ENCODE data around the gene FN3K. TPM values are rescaled to one million over a fixed set of nuclear protein-coding genes. Genes with fewer than 3 reads are reported as not detected.

FN3K gene
- polyA plus RNA-seq, 3 donors, result 0.15 TPM; not detected in 2

DNA sequence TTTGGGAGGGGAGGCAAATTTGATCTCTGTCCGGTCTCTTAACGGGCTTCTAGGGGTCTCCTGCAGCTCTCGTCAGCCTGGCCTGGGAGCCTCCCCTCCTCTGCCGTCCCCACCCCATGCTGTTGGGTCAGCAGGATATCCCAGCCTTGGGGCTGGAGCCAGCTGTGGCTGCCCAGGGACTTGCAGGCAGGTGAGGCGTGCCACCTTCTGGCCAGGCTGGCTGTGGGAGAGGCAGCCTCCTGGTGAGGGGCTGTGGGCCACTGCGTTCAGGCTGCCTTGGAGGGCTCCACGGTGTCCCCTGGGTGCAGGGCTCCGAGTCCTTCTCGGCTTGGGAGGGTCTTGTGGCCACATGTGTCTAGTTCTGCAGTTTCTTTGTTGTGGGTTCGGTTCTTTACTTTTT is 51.0 kb downstream of the FN3K start:
- Mint-ChIP-seq H3K27me3 (ENCODE audit: low read depth in 3 of 3) (peaks cover 0 to 5% (median 2%) of the 10 kb centered on the region in 3 donors), H3K9me3 (no peaks in the 10 kb centered on the region), H3K27ac (no peak overlapping the region), H3K36me3 (peaks cover 27 to 29% of the 10 kb centered on the region in 2 donors), H3K4me3 (no peak overlapping the region), H3K4me1 (peaks cover 13% of the 10 kb centered on the region)
- H3K27ac ChIP-seq (ENCODE audit: low read depth in 1 of 2, low read length in 2 of 2), result no peak overlapping the region
- H3K4me3 ChIP-seq (replicated peaks in 1 of 3; ENCODE audit: low read depth in 2 of 3, low read length in 3 of 3), result no peak overlapping the region
- TF ChIP-seq, protein P1, sequence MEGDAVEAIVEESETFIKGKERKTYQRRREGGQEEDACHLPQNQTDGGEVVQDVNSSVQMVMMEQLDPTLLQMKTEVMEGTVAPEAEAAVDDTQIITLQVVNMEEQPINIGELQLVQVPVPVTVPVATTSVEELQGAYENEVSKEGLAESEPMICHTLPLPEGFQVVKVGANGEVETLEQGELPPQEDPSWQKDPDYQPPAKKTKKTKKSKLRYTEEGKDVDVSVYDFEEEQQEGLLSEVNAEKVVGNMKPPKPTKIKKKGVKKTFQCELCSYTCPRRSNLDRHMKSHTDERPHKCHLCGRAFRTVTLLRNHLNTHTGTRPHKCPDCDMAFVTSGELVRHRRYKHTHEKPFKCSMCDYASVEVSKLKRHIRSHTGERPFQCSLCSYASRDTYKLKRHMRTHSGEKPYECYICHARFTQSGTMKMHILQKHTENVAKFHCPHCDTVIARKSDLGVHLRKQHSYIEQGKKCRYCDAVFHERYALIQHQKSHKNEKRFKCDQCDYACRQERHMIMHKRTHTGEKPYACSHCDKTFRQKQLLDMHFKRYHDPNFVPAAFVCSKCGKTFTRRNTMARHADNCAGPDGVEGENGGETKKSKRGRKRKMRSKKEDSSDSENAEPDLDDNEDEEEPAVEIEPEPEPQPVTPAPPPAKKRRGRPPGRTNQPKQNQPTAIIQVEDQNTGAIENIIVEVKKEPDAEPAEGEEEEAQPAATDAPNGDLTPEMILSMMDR (IDR thresholded peaks at IDR 0.05), result no peak
- no peaks in the 10 kb centered on the region for H3K79me2 ChIP-seq (ENCODE audit: insufficient read depth, low read length)
- H3K27me3 ChIP-seq (ENCODE audit: control insufficient read depth in 2 of 2, insufficient read depth in 2 of 2, low read length in 2 of 2), result no peaks in the 10 kb centered on the region
- H3K9me3 ChIP-seq (replicated peaks in 1 of 2; ENCODE audit: control insufficient read depth in 1 of 2, insufficient read depth in 1 of 2, low read length in 2 of 2), result no peaks in the 10 kb centered on the region
- H3K36me3 ChIP-seq (replicated peaks in 1 of 2; ENCODE audit: control insufficient read depth in 1 of 2, insufficient read depth in 2 of 2, low read length in 2 of 2), result peaks cover 2 to 20% of the 10 kb centered on the region in 2 donors
- no peak overlapping the region for H2AFZ ChIP-seq (ENCODE audit: insufficient read depth, low read depth, low read length, poor library complexity, severe bottlenecking)
- 87% methylated on average over 6 of the region's 10 CpGs for WGBS (ENCODE audit: insufficient coverage)
- no peak overlapping the region for H3K9ac ChIP-seq (ENCODE audit: insufficient read depth, low read length, poor library complexity, severe bottlenecking)
- H4K20me1 ChIP-seq (ENCODE audit: insufficient read depth, low read length), result no peaks in the 10 kb centered on the region
- no peak for DNase-seq
- no peak overlapping the region for H3K4me2 ChIP-seq (replicated peaks; ENCODE audit: extremely low read depth, low read length, poor library complexity, severe bottlenecking)
- intact Hi-C loops (cut with micrococcal nuclease), result no loop called here
- H3K4me1 ChIP-seq (ENCODE audit: control insufficient read depth in 1 of 2, insufficient read depth in 2 of 2, low read length in 2 of 2), result peaks cover 10 to 11% of the 10 kb centered on the region in 2 donors

DNA sequence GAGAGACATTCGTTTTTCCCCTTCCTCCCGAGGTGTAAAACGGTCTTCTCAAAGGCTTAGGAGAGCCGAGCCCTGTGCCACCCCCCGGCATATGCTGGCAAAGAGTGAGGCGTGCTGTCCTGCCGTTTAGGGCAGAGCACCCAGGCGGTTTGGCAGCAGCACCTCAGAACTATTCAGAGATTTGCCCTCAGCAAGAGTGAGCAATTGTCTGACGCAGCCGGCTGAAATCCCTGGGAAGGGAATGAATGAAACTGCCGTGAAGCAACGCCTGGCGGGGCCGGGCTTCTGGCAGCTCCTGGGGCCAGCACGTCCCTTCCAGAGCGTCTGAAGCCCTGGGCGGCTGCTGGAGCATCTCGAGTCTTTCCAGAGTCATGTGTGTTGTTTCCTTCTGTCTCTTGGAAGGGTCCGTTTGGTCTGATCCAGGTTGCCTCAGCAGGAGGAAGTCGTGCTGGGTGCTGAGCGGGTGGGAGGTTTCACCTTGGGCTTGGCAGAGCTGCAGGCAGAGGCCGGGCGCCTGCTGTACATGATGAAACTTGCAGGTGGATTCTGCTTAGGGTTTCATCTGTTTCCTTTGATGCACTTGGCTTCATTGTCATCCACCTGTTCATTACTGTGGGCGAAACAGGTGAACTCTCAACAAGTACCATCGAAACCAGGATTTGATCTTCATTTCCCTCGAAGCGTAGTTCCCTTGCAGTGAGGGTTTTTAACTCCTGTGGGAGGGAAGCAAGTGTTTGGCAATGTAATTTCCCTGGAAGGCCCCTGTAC is 51.9 kb downstream of the FN3K start:
- Histone ChIP-seq H3K4me3 (replicated peaks in 1 of 3; ENCODE audit: low read depth in 2 of 3, low read length in 3 of 3) (no peak overlapping the region), H3K9me3 (replicated peaks in 1 of 2; ENCODE audit: control insufficient read depth in 1 of 2, insufficient read depth in 1 of 2, low read length in 2 of 2) (no peaks in the 10 kb centered on the region), H3K36me3 (replicated peaks in 1 of 2; ENCODE audit: control insufficient read depth in 1 of 2, insufficient read depth in 2 of 2, low read length in 2 of 2) (peaks cover 2 to 24% of the 10 kb centered on the region in 2 donors), H4K20me1 (ENCODE audit: insufficient read depth, low read length) (no peaks in the 10 kb centered on the region), H2AFZ (ENCODE audit: insufficient read depth, low read depth, low read length, poor library complexity, severe bottlenecking) (no peak overlapping the region), H3K27me3 (ENCODE audit: control insufficient read depth in 2 of 2, insufficient read depth in 2 of 2, low read length in 2 of 2) (no peaks in the 10 kb centered on the region), H3K27ac (ENCODE audit: low read depth in 1 of 2, low read length in 2 of 2) (no peak overlapping the region), H3K9ac (ENCODE audit: insufficient read depth, low read length, poor library complexity, severe bottlenecking) (no peak overlapping the region), H3K4me1 (ENCODE audit: control insufficient read depth in 1 of 2, insufficient read depth in 2 of 2, low read length in 2 of 2) (peaks cover 6% of the 10 kb centered on the region in 2 donors), H3K4me2 (replicated peaks; ENCODE audit: extremely low read depth, low read length, poor library complexity, severe bottlenecking) (no peak overlapping the region), H3K79me2 (ENCODE audit: insufficient read depth, low read length) (no peaks in the 10 kb centered on the region)
- H3K27ac Mint-ChIP-seq, result peak overlapping the region in 1 of 7 donors; percentile 49
- 90% methylated on average over 23 of the region's 27 CpGs for WGBS (ENCODE audit: insufficient coverage)
- no peak overlapping the region for H3K4me3 Mint-ChIP-seq
- TF ChIP-seq, protein P1 (IDR thresholded peaks at IDR 0.05), result no peak
- H3K27me3 Mint-ChIP-seq (ENCODE audit: low read depth in 3 of 3), result peaks cover 0 to 5% (median 2%) of the 10 kb centered on the region in 3 donors
- H3K4me1 Mint-ChIP-seq, result peaks cover 8% of the 10 kb centered on the region
- peaks cover 31 to 33% of the 10 kb centered on the region in 2 donors for H3K36me3 Mint-ChIP-seq
- intact Hi-C loops (cut with micrococcal nuclease), result no loop called here
- no peaks in the 10 kb centered on the region for H3K9me3 Mint-ChIP-seq
- no peak for DNase-seq
